Sigmoid colon (tissue), 3 donors: ENCODE results near the gene CCDC192.

Source experiments
- CTCF ChIP-seq, 4 experiments: fragments of 450-650 bp in 3 of 4; fragments of 200-600 bp in 1 of 4; IDR thresholded peaks; one replicate each; pipeline ENCODE4 v1.5.1; 2016 to 2019; ENCODE audit warnings: antibody characterized with exemption in 4 of 4, mild to moderate bottlenecking in 3 of 4, moderate library complexity in 2 of 4
- POLR2A ChIP-seq, 2 donors: fragments of 450-650 bp; IDR thresholded peaks; one replicate each; pipeline ENCODE4 v1.6.1; 2016; ENCODE audit warnings: antibody characterized with exemption in 2 of 2, mild to moderate bottlenecking in 2 of 2, moderate library complexity in 2 of 2

- TF ChIP-seq POLR2A (IDR thresholded peaks at IDR 0.05) (no peak), CTCF (IDR thresholded peaks at IDR 0.05) (no peak)
These were observed 130.9 kb downstream of the CCDC192 start for GRCh38 chr5:127834094-127834531.
